Parathyroid adenoma (tissue), 2 donors: ENCODE data around the gene SLC1A3.

Experiments used
- H2AFZ ChIP-seq: fragments of 300-600 bp; sonication (generic); one replicate; pipeline ENCODE4 v1.7.0; 2017; ENCODE audit warnings: antibody characterized with exemption, mild to moderate bottlenecking
- H3K27ac ChIP-seq: fragments of 300-600 bp; sonication (generic); one replicate; pipeline ENCODE4 v1.7.0; 2017
- H3K27me3 ChIP-seq: fragments of 300-600 bp; sonication (generic); one replicate; pipeline ENCODE4 v1.7.0; 2017; ENCODE audit warnings: low read length; ENCODE audit not compliant: control insufficient read depth, insufficient read depth
- H3K36me3 ChIP-seq: fragments of 300-600 bp; sonication (generic); one replicate; pipeline ENCODE4 v1.7.0; 2017; ENCODE audit warnings: low read length; ENCODE audit not compliant: control insufficient read depth, insufficient read depth
- H3K4me1 ChIP-seq: fragments of 300-600 bp; sonication (generic); one replicate; pipeline ENCODE4 v1.7.0; 2017; ENCODE audit warnings: control low read depth
- H3K4me2 ChIP-seq: fragments of 300-600 bp; sonication (generic); one replicate; pipeline ENCODE4 v1.7.0; 2017; ENCODE audit warnings: low read length
- H3K4me3 ChIP-seq: fragments of 300-600 bp; sonication (generic); one replicate; pipeline ENCODE4 v1.7.0; 2017; ENCODE audit warnings: low read depth, low read length
- H3K79me2 ChIP-seq: fragments of 300-600 bp; sonication (generic); one replicate; pipeline ENCODE4 v1.7.0; 2017; ENCODE audit warnings: control low read depth
- H3K9ac ChIP-seq: fragments of 300-600 bp; sonication (generic); one replicate; pipeline ENCODE4 v1.7.0; 2017; ENCODE audit warnings: mild to moderate bottlenecking
- H3K9me3 ChIP-seq: fragments of 300-600 bp; sonication (generic); one replicate; pipeline ENCODE4 v1.7.0; 2017; ENCODE audit warnings: low read length; ENCODE audit not compliant: control insufficient read depth
- CTCF ChIP-seq: fragments of 300-600 bp; sonication (generic); IDR thresholded peaks from one replicate; pipeline ENCODE4 v1.7.0; 2017; ENCODE audit warnings: antibody characterized with exemption, mild to moderate bottlenecking
- donor health status: primary hyperparathyroidism.

The SLC1A3 gene

DNA sequence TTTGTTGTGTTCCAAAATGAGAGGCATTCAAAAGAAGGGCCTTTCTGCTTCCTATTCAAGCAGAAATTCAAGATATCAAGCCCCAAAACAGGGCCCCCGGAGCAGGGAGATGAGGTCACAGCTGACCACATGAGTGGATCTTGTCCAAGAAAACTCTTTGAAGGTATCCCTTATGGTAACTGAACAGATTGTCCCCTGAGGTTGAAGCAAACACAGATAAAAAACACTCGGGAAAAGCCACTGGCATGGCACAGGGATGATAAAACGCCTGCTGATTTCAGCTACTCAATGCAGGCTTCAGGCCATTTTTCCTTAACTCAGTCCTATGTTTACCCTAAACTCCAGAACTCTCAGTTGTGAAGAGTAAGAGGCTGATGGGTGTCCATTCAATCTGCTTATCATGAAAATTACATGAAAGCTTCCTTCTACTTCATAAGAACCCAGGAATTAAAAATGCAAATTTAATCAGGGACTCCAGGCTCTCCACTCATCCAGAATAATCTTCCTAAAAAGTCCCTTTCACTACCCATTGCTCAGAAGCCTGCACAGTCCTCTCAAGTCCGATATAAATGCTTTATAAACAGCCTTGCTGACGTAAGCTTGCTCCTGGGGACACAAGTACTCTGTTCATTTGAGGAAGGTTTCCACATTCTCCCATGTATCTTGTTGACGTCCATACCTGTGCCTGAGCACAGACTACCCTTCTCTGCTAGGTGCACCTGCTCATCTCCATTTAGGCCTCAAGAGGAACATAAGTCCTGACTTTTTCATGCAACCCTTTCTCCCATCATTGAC, 35.9 kb upstream of the SLC1A3 start:
- Histone ChIP-seq H3K27me3 (no peaks in the 10 kb centered on the region), H3K79me2 (no peaks in the 10 kb centered on the region), H3K4me1 (no peaks in the 10 kb centered on the region), H3K9ac (no peak overlapping the region), H3K27ac (no peak overlapping the region), H3K36me3 (no peaks in the 10 kb centered on the region), H3K4me3 (no peak overlapping the region), H2AFZ (no peak overlapping the region), H3K9me3 (no peaks in the 10 kb centered on the region), H3K4me2 (no peak overlapping the region)
- no peak for TF ChIP-seq CTCF

DNA sequence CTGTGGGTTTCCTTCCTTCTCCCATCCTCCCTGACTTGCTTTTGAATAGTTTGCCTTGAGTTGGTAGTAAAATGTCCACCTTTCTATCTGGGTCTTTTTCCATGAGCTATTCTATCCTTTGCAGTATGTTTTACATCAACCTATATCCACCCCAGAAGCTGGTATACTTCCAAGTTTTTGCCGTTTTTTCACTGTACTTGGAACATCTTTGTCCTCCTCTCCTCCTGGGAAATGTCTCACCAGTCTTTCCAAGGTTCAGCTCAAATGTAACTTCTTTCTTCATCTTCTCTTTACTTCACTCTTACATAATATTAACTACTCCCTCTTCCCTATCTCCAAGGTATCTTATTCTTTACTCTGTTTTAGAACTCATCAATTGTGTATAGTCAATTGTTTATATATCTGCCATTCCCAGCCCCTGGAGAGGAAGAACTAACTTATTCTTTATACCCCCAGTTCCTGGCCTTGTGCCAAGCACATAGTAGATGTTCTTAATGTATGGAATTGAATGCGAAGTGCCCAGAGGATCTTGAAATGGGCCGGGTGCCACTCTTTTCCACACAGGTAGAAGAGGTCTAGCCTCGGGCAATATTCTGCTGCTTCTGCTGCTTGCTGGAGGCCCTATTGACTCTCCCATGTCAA, 34.9 kb upstream of the SLC1A3 start:
- Histone ChIP-seq H3K9me3 (no peaks in the 10 kb centered on the region), H3K4me2 (no peak overlapping the region), H3K27ac (no peak overlapping the region)

GRCh38 chr5:36573438-36573837, 33.0 kb upstream of the SLC1A3 start:
- no peaks in the 10 kb centered on the region for H3K79me2 ChIP-seq
- H3K4me2 ChIP-seq = no peak overlapping the region
- no peak overlapping the region for H3K4me3 ChIP-seq
- H3K27ac ChIP-seq = no peak overlapping the region
- H3K9ac ChIP-seq = no peak overlapping the region
- no peaks in the 10 kb centered on the region for H3K9me3 ChIP-seq
- no peaks in the 10 kb centered on the region for H3K36me3 ChIP-seq
- no peaks in the 10 kb centered on the region for H3K4me1 ChIP-seq
- H3K27me3 ChIP-seq = no peaks in the 10 kb centered on the region
- TF ChIP-seq CTCF = no peak
- H2AFZ ChIP-seq = no peak overlapping the region

More for the DNA sequence above, 34.9 kb upstream of the SLC1A3 start:
- H3K79me2 ChIP-seq = no peaks in the 10 kb centered on the region
- no peak overlapping the region for H3K9ac ChIP-seq
- no peaks in the 10 kb centered on the region for H3K27me3 ChIP-seq
- no peak overlapping the region for H3K4me3 ChIP-seq
- no peak overlapping the region for H2AFZ ChIP-seq
- H3K4me1 ChIP-seq = no peaks in the 10 kb centered on the region
- no peak for TF ChIP-seq CTCF
- H3K36me3 ChIP-seq = no peaks in the 10 kb centered on the region

DNA sequence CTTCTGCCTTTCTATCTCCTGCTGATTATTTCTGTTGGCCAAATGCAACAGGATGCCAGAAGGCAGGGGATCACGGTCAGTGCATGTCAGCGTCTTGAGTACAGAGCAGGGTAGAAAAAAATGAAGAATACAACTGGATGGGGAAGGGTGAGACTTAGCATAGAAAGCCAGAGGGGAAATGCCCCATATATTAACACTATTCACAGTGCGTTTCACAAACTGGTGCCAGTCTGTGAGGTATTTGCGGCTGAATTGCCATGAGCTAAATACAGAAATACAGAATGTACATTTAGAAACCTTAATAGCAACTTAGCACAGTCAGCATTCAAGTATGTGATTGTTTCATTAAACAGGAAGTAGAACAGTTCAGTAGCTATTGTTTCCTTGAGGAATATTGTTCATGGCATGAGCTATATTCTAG, 31.0 kb upstream of the SLC1A3 start:
- no peak overlapping the region for H3K4me3 ChIP-seq
- no peak overlapping the region for H3K4me2 ChIP-seq
- no peak overlapping the region for H3K27ac ChIP-seq
- no peak overlapping the region for H3K9ac ChIP-seq
- H3K4me1 ChIP-seq = no peaks in the 10 kb centered on the region
- no peak for TF ChIP-seq CTCF
- no peaks in the 10 kb centered on the region for H3K27me3 ChIP-seq
- no peaks in the 10 kb centered on the region for H3K79me2 ChIP-seq
- H3K9me3 ChIP-seq = no peaks in the 10 kb centered on the region
- H2AFZ ChIP-seq = no peak overlapping the region
- H3K36me3 ChIP-seq = no peaks in the 10 kb centered on the region
